SK-N-SH (cell line): Measurements from ENCODE around the gene HLF.

Source experiments
- CTCF ChIP-seq: fragments of 200-600 bp; sonication (generic); IDR thresholded peaks from 2 replicates; pipeline ENCODE4 v1.6.1; 2017; ENCODE audit warnings: antibody characterized with exemption, mild to moderate bottlenecking, moderate library complexity
- EP300 ChIP-seq, 2 experiments: IDR thresholded peaks; 2 replicates each; pipeline versions ENCODE4 v1.4.0 to v1.6.1; 2012; ENCODE audit warnings: borderline replicate concordance in 1 of 2, low read depth in 1 of 2, low read length in 1 of 2
- FOXM1 ChIP-seq: IDR thresholded peaks from 2 replicates; pipeline ENCODE4 v1.4.0; 2012; ENCODE audit warnings: low read depth, mild to moderate bottlenecking
- NRF1 ChIP-seq: IDR thresholded peaks from 2 replicates; pipeline ENCODE4 v1.6.1; 2012; ENCODE audit warnings: low read depth, mild to moderate bottlenecking, low read length
- RAD21 ChIP-seq: IDR thresholded peaks from 2 replicates; pipeline ENCODE4 v1.6.1; 2012; ENCODE audit warnings: mild to moderate bottlenecking, low read length
- REST ChIP-seq: IDR thresholded peaks from 2 replicates; pipeline ENCODE4 v1.6.1; 2012; ENCODE audit warnings: mild to moderate bottlenecking, low read depth, low read length, moderate library complexity
- SIN3A ChIP-seq: IDR thresholded peaks from 2 replicates; pipeline ENCODE4 v1.6.1; 2012; ENCODE audit warnings: low read depth, mild to moderate bottlenecking, low read length, moderate library complexity, borderline replicate concordance
- TCF12 ChIP-seq: IDR thresholded peaks from 2 replicates; pipeline ENCODE4 v1.4.0; 2012
- TEAD4 ChIP-seq: IDR thresholded peaks from 2 replicates; pipeline ENCODE4 v1.4.0; 2012; ENCODE audit warnings: mild to moderate bottlenecking, borderline replicate concordance; ENCODE audit not compliant: insufficient read depth

- TF ChIP-seq SIN3A (no peak), TEAD4 (no peak), REST (no peak), CTCF (no peak), FOXM1 (no peak), EP300 (IDR thresholded peaks at IDR 0.05; ENCODE audit: borderline replicate concordance in 1 of 2, low read depth in 1 of 2, low read length in 1 of 2) (peak in 1 of 2 experiments; percentile 53; a peak in 1 of 4 replicates), TCF12 (no peak), RAD21 (no peak), NRF1 (no peak)
These were observed 79.8 kb downstream of the HLF start for GRCh38 chr17:55344514-55344997.
